ENCODE data around the gene SLC29A1.
A peak's percentile ranks its signal among the peaks of the same experiment; 100 is the strongest.
"Not testable (repeated sequence)": the region's sequence is repeated elsewhere in the genome, so short reads cannot be mapped to it uniquely, and the experiment has no call there.

Gene SLC29A1

DNA sequence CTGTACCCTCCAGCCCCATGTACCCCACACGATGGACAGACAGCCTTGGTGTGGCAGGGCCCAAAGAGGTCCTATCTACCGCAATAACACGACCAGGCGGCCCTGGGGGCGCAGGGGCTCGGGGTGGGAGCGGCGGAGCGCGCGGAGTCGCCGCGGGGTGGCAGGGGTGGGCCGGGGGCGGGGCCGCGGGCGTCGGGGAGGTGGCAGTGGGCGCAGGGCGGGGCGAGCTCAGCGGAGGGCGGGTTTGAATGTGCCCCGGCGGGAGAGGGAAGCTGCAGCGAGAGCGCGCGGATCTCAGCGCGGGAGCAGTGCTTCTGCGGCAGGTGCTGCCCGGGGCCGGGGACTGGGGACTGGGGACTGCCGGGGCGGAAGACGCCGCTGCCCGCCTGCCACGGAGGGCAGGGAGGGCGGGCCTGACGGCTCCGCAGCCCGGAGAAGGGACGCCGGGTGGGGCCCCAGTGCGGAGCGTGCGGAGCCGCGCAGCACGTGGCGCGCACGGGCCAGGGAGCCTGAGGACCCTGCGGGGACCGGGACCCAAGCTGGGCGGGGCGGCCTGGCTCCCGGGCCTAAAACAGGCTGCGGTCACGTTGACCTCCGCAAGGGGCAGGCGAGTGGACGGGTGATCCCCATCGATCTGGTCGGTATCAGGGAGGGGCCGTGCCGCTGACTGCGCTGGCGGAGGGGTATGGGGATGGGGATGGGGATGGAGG, at the start of gene SLC29A1:
Gene SLC29A1, plus strand, starts transcription at position 277 of the 710 bp plus-strand sequence. CDS start 3,719 bp downstream, outside the sequence.
- Histone ChIP-seq H3K4me3 (ENCODE audit: low read depth, low read length) (peak within 1 kb of the TSS; percentile 76), H2AFZ (ENCODE audit: low read length, unreplicated experiment) (peak within 1 kb of the TSS; percentile 73), H3K79me2 (ENCODE audit: control insufficient read depth, insufficient read depth, low read length, unreplicated experiment) (peaks cover 22% of the 10 kb centered on the region), H3K4me1 (ENCODE audit: control insufficient read depth, insufficient read depth, low read length, unreplicated experiment) (peaks cover 27% of the 10 kb centered on the region), H3K36me3 (ENCODE audit: insufficient read depth, low read length) (no peaks in the 10 kb centered on the region), H3K27me3 (ENCODE audit: insufficient read depth, low read length) (no peaks in the 10 kb centered on the region), H3K27ac (ENCODE audit: low read depth, low read length) (no peak within 1 kb of the TSS)

GRCh38 chr6:44176130-44176761, 47.1 kb upstream of the SLC29A1 start:
- no peaks in the 10 kb centered on the region for H3K27me3 ChIP-seq (ENCODE audit: insufficient read depth, low read length)
- no peak overlapping the region for H3K4me3 ChIP-seq (ENCODE audit: low read depth, low read length)
- no peaks in the 10 kb centered on the region for H3K36me3 ChIP-seq (ENCODE audit: insufficient read depth, low read length)
- H3K27ac ChIP-seq (ENCODE audit: low read depth, low read length) = no peak overlapping the region
- H3K79me2 ChIP-seq (ENCODE audit: control insufficient read depth, insufficient read depth, low read length, unreplicated experiment) = no peaks in the 10 kb centered on the region
- peaks cover 41% of the 10 kb centered on the region for H3K4me1 ChIP-seq (ENCODE audit: control insufficient read depth, insufficient read depth, low read length, unreplicated experiment)
- H2AFZ ChIP-seq (ENCODE audit: low read length, unreplicated experiment) = no peak overlapping the region

- no peaks in the 10 kb centered on the region for H3K36me3 ChIP-seq (ENCODE audit: insufficient read depth, low read length)
- no peaks in the 10 kb centered on the region for H3K79me2 ChIP-seq (ENCODE audit: control insufficient read depth, insufficient read depth, low read length, unreplicated experiment)
- H3K4me1 ChIP-seq (ENCODE audit: control insufficient read depth, insufficient read depth, low read length, unreplicated experiment) = peaks cover 41% of the 10 kb centered on the region
- no peak overlapping the region for H3K27ac ChIP-seq (ENCODE audit: low read depth, low read length)
- no peak overlapping the region for H2AFZ ChIP-seq (ENCODE audit: low read length, unreplicated experiment)
- H3K4me3 ChIP-seq (ENCODE audit: low read depth, low read length) = no peak overlapping the region
- no peaks in the 10 kb centered on the region for H3K27me3 ChIP-seq (ENCODE audit: insufficient read depth, low read length)
Observed at GRCh38 chr6:44176762-44177509, 46.5 kb upstream of the SLC29A1 start.

GRCh38 chr6:44177691-44178423, 45.5 kb upstream of the SLC29A1 start:
- no peaks in the 10 kb centered on the region for H3K27me3 ChIP-seq (ENCODE audit: insufficient read depth, low read length)
- no peaks in the 10 kb centered on the region for H3K36me3 ChIP-seq (ENCODE audit: insufficient read depth, low read length)
- peaks cover 40% of the 10 kb centered on the region for H3K4me1 ChIP-seq (ENCODE audit: control insufficient read depth, insufficient read depth, low read length, unreplicated experiment)
- peak overlapping the region; percentile 72 for H3K27ac ChIP-seq (ENCODE audit: low read depth, low read length)
- H3K79me2 ChIP-seq (ENCODE audit: control insufficient read depth, insufficient read depth, low read length, unreplicated experiment) = no peaks in the 10 kb centered on the region
- no peak overlapping the region for H2AFZ ChIP-seq (ENCODE audit: low read length, unreplicated experiment)
- no peak overlapping the region for H3K4me3 ChIP-seq (ENCODE audit: low read depth, low read length)

DNA sequence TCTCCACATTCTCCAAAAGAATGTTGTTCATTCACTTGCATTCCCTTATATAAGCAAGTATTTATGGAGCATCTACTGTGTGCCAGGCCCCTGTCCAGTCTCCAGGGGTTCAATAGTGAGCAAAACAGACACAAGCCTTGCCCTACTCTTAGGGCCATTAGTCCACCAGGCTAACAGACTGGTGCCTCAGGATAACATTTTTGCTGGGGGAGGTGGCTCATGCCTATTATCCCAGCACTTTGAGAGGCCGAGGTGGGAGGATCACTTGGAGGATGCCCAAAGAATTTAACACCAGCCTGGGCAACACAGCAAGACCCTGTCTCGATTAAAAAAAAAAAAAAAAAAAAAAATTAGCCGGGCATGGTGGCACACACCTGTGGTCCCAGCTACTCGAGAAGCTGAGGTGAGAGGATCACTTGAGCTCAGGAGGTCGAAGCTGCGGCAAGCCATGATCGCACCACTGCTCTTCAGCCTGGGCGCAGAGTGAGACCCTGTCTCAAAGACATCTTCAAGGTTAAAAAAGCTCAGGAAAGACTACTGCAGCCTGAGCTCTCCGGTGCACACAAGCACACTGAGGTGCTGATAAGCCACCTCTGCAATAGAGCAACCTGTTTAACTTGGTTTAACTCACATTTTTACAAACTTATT, 44.8 kb upstream of the SLC29A1 start:
- peak overlapping the region; percentile 72 for H3K27ac ChIP-seq (ENCODE audit: low read depth, low read length)
- no peaks in the 10 kb centered on the region; the same call in 1 of the 2 replicates for H3K27me3 ChIP-seq (ENCODE audit: insufficient read depth, low read length)
- H2AFZ ChIP-seq (ENCODE audit: low read length, unreplicated experiment) = no peak overlapping the region
- H3K4me1 ChIP-seq (ENCODE audit: control insufficient read depth, insufficient read depth, low read length, unreplicated experiment) = peaks cover 37% of the 10 kb centered on the region
- no peaks in the 10 kb centered on the region for H3K36me3 ChIP-seq (ENCODE audit: insufficient read depth, low read length)
- H3K4me3 ChIP-seq (ENCODE audit: low read depth, low read length) = no peak overlapping the region
- no peaks in the 10 kb centered on the region for H3K79me2 ChIP-seq (ENCODE audit: control insufficient read depth, insufficient read depth, low read length, unreplicated experiment)

DNA sequence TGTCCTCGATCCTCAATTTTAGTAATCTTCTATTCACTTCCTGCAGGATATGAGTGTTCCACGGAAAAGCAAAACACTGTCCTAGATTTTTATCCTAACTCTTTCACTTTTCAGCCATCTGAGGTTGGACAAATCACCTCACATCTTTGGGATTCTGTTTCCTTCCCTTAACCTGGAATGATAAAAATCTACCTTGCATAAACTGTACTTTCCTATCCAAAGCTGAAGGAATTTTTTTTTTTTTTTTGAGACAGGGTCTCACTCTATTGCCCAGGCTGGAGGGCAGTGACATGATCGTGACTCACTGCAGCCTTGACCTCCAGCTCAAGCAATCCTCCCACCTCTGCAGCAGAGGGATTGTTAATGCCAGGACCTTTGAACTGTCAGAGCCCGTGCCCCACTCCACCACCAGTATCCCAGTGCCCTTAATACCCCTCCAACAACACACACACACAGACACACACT, 44.3 kb upstream of the SLC29A1 start:
- H3K79me2 ChIP-seq (ENCODE audit: control insufficient read depth, insufficient read depth, low read length, unreplicated experiment) = no peaks in the 10 kb centered on the region
- H3K27ac ChIP-seq (ENCODE audit: low read depth, low read length) = peak overlapping the region; percentile 72
- H3K4me1 ChIP-seq (ENCODE audit: control insufficient read depth, insufficient read depth, low read length, unreplicated experiment) = peaks cover 37% of the 10 kb centered on the region
- H3K27me3 ChIP-seq (ENCODE audit: insufficient read depth, low read length) = no peaks in the 10 kb centered on the region; the same call in 1 of the 2 replicates
- H3K36me3 ChIP-seq (ENCODE audit: insufficient read depth, low read length) = no peaks in the 10 kb centered on the region
- 0 out of 2 replicates have a peak overlapping the region, but pooled peaks have one; percentile 12 for H3K4me3 ChIP-seq (ENCODE audit: low read depth, low read length)
- H2AFZ ChIP-seq (ENCODE audit: low read length, unreplicated experiment) = no peak overlapping the region

DNA sequence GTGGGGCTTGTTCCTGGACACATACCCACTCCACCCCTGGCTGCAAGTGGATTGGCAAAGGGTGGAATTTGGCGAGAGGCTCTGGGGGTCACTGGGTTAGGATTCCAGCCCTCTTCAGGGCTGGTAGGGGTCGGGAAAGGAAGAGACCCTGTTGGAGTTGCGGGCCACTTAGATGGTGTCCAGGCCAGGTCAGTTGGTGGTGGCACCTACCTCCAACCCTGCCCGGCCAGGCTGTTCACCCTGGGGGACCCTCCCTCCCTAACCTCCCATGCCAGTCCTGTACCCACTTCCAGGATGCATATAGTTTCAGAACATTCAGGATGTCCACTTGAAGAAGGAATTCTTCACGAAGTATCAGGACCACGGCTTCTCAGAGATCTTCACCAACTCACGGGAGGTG, 43.7 kb upstream of the SLC29A1 start:
- Histone ChIP-seq H3K27ac (ENCODE audit: low read depth, low read length) (peak overlapping the region; percentile 72), H2AFZ (ENCODE audit: low read length, unreplicated experiment) (no peak overlapping the region), H3K36me3 (ENCODE audit: insufficient read depth, low read length) (no peaks in the 10 kb centered on the region), H3K79me2 (ENCODE audit: control insufficient read depth, insufficient read depth, low read length, unreplicated experiment) (no peaks in the 10 kb centered on the region), H3K27me3 (ENCODE audit: insufficient read depth, low read length) (no peaks in the 10 kb centered on the region; the same call in 1 of the 2 replicates), H3K4me3 (ENCODE audit: low read depth, low read length) (no peak overlapping the region), H3K4me1 (ENCODE audit: control insufficient read depth, insufficient read depth, low read length, unreplicated experiment) (peaks cover 37% of the 10 kb centered on the region)

DNA sequence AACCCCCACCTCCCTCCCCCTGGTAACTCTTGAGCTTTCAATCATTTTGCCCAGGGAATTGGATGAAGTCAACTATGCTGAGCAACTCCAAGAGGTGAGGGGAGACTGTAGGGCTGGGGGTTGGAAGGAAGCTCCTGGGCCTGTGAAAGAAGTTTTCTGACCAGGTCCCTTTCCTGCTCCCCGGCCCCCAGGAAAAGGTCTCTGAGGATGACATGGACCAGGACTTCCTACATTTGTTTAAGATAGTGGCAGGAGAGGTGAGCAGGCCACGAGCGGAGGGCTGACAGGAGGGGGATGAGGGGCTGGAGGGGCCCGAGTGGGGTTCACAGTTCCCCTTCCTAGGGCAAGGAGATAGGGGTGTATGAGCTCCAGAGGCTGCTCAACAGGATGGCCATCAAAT, 43.0 kb upstream of the SLC29A1 start:
- Histone ChIP-seq H3K4me3 (ENCODE audit: low read depth, low read length) (no peak overlapping the region), H2AFZ (ENCODE audit: low read length, unreplicated experiment) (no peak overlapping the region), H3K27me3 (ENCODE audit: insufficient read depth, low read length) (no peaks in the 10 kb centered on the region; the same call in 1 of the 2 replicates), H3K4me1 (ENCODE audit: control insufficient read depth, insufficient read depth, low read length, unreplicated experiment) (peaks cover 37% of the 10 kb centered on the region), H3K27ac (ENCODE audit: low read depth, low read length) (no peak overlapping the region), H3K36me3 (ENCODE audit: insufficient read depth, low read length) (no peaks in the 10 kb centered on the region), H3K79me2 (ENCODE audit: control insufficient read depth, insufficient read depth, low read length, unreplicated experiment) (no peaks in the 10 kb centered on the region)

GRCh38 chr6:44180886-44181285, 42.5 kb upstream of the SLC29A1 start:
- H3K79me2 ChIP-seq (ENCODE audit: control insufficient read depth, insufficient read depth, low read length, unreplicated experiment) = no peaks in the 10 kb centered on the region
- H3K4me3 ChIP-seq (ENCODE audit: low read depth, low read length) = no peak overlapping the region
- H3K27me3 ChIP-seq (ENCODE audit: insufficient read depth, low read length) = no peaks in the 10 kb centered on the region; the same call in 1 of the 2 replicates
- no peak overlapping the region for H3K27ac ChIP-seq (ENCODE audit: low read depth, low read length)
- H2AFZ ChIP-seq (ENCODE audit: low read length, unreplicated experiment) = no peak overlapping the region
- peaks cover 37% of the 10 kb centered on the region for H3K4me1 ChIP-seq (ENCODE audit: control insufficient read depth, insufficient read depth, low read length, unreplicated experiment)
- H3K36me3 ChIP-seq (ENCODE audit: insufficient read depth, low read length) = no peaks in the 10 kb centered on the region

- not testable (repeated sequence) for H3K4me3 ChIP-seq (ENCODE audit: low read depth, low read length); H3K27me3 ChIP-seq (ENCODE audit: insufficient read depth, low read length); H3K27ac ChIP-seq (ENCODE audit: low read depth, low read length); H2AFZ ChIP-seq (ENCODE audit: low read length, unreplicated experiment); H3K36me3 ChIP-seq (ENCODE audit: insufficient read depth, low read length); H3K79me2 ChIP-seq (ENCODE audit: control insufficient read depth, insufficient read depth, low read length, unreplicated experiment)
- H3K4me1 ChIP-seq (ENCODE audit: control insufficient read depth, insufficient read depth, low read length, unreplicated experiment) = peaks cover 34% of the 10 kb centered on the region
Observed at GRCh38 chr6:44181784-44182183, 41.6 kb upstream of the SLC29A1 start.
